ENCODE results near the gene RTN4.

RTN4 gene

GRCh38 chr2:54946220-54946805 lies 103.9 kb downstream of the RTN4 start:
- DNase-seq: no peak

DNA sequence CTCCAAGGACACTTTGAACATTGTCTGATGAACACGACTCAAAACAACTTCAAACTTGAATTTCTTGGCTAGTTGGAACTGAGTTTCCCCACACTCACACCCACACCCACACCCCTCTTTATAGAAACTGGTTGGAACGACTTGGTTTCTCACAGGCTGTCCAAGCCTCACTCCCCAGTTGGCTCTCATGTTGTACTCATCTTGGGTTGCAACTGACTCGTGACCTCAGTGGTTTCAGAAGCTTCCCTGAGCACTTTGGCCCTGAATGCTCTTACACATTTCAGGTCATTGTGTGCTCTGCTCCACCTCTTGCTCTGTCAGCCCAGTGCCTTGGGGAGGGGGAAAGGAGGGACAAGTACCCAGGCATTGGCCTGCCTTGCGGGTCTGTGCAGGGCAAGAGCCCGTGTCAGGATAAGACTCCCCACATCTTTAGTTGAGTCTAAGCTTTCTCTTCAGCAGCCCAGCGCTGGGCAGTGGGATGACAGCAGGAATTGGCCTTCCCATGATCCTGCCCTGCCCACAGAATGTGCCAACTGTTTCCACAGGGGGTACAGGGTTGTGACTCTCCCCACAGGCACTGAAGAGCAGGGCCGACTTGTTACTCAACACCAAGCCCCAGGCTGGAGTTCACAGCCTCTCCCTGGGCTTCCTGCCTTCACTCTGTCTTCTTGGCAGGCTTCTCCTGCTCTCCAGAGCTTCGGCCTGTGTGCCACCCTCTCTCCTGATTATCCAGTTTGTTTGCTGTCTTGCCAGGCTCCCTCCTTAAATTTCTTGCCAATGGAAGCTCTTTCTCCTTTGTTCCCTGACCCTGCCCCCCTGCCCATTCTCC lies 104.6 kb downstream of the RTN4 start:
- DNase-seq: no peak

GRCh38 chr2:54944724-54945326 lies 105.4 kb downstream of the RTN4 start:
- DNase-seq: no peak

DNA sequence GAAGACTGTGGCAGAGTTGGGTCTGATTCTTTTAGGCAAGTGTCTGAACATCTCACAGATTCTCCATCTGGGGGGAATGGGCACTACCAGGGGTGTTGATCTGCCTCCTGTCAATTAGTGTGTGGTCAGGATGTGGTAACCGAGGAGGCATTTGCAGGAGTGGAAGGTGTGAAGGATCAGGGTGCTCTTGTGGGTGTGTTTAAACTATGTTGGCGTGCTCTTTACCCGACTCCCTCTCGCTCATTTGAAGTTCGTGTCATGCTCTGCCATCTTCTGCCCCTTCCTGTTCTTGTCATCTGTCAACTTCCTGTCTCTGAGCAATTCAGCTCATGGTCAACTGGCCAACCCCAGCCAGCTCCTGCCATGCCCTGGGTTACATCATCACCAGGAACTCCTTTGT lies 107.9 kb downstream of the RTN4 start:
- no peak for DNase-seq

DNA sequence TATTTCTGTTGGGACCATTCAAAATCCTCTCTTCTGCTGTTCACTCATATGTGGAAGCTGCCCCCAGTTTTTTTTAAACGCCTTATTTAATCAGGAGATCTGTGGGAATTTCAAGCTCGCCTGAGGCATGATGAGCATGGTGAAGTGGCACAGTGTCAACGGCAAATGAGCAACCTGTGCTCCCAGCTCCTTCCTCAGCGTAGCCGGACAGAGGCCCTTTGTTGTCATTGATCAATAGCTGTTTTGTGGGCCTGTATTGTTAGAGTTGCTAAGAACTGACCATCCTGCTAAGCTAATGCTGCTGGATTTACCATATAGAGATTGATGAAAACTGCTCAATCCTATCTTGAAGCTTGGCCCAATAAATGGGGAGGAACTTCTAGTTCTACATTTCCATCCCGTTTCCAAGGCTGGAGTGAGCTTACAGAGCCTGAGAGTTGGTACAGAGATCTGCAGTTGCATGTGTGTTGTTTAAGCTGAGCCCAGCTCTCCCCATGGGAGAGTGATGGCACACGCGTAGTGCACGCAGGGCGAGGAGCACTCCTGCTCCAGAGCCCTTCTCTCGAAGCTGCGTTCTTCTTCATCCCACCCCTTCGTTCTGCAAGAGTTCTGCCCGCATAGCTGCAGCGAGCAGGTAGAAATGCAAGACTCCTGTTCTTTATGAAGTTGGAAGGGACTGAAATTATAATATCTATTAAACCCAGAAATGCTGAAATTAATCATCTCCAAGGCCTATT lies 108.8 kb downstream of the RTN4 start:
- DNase-seq: no peak

- no peak for DNase-seq
Measured at GRCh38 chr2:54940723-54941122, 109.5 kb downstream of the RTN4 start.

GRCh38 chr2:54939446-54940118 lies 110.7 kb downstream of the RTN4 start:
- DNase-seq: no peak

DNA sequence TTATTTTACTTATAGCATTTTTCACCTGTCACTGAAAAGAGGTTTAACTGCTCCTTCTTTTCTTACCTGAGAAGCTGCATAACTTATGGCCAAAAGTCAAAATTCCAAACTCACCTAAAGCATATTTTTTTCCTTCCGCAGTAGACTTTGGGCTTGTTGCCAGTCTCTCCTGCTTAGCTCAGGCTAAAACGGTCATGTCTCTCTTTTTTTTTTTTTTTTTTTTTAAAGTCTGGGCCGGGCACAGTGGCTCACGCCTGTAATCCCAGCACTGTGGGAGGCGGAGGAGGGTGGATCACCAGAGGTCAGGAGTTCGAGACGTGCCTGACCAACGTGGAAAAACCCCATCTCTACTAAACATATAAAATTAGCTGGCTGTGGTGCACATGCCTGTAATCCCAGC lies 113.5 kb downstream of the RTN4 start:
- no peak for DNase-seq

- DNase-seq: no peak
Measured at GRCh38 chr2:54935389-54935788, 114.9 kb downstream of the RTN4 start.

DNA sequence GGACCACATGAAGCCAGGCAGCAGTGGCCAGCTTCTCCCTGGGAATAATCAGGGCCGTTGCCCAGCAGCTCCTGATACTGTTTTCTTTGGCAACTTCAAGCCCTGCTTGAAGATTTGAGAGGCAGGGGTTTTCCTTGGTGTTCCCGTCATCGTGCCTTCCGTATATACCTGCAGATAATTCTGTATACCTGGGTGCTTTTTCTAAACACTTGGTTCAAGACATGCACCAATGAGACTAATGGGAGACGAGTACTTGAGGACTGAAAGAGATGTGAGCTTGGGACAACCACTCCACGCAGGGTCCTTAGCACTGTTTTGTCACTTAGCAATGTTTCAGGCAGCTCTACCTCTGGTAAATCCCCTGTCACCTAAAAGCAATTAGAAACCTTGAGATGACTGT lies 118.8 kb downstream of the RTN4 start:
- no peak for DNase-seq

- no peak for DNase-seq
Measured at GRCh38 chr2:54928719-54929118, 121.5 kb downstream of the RTN4 start.

DNA sequence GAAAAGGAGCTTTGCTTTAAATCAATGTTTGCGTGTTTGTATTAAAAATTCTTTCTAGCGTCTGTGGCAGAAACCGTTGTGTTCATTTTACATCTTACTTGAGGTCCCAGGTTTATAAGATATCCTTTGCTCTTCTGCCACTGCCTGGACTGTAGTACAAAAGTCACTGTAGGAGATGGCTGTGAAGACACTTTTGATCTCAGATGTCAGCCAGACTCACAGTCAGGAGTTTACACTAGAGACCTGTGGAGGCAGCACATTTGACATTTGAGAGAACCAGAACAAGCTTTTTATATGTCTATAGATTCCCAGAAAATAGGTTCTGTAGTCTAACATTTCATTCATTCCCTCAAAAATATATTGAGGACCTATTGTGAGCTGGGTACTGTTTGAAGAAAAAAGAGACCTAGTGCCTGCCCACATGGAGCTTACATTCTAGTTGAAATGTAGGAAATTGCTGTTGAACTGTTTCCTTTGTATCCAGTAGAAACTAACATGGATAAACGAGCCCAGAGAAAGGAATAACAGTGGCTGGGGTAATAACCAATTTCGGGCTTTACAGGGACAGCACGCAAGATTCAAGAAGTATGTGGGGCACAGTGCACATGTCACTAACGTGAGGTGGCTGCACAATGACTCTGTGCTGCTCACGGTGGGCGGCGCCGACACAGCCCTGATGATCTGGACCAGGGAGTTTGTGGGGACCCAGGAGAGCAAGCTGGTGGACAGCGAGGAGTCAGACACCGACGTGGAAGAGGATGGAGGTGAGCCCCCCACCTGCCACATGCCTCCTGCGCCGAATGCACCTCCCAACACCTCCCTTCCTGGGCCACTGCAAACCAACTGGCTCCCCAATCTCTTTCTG lies 122.3 kb downstream of the RTN4 start:
- no peak for DNase-seq

DNA sequence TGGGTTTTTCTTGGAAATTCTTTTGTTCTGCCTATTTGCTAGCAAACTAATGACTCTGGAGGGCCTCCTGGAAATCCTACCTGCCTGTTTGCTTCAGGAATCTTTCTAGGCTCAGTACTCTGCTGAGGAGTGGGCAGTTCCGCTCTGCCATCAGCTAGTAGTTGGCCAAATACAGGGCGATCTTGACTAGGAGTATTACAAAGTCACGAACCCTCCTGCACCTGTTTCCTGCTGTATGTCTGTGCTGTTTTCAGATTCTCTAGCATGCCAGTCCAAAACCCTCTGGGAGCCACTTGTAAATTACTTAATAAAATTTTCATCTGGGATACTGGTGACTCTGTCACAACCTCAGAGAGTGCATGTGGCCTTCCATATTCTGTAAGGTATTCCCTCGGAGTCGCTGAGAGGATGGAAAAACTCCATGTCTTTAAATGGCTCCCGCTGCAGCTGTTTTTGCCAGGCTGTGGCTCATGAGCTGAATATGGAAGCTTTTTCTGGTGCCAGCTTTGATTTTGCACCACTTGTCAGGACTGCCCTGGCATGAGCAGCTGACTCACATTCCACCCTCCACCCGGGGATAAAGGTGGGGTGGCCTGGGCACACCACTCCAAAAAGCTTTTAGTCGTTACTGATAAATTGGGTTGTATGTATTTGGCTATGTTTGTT lies 123.0 kb downstream of the RTN4 start:
- no peak for DNase-seq

DNA sequence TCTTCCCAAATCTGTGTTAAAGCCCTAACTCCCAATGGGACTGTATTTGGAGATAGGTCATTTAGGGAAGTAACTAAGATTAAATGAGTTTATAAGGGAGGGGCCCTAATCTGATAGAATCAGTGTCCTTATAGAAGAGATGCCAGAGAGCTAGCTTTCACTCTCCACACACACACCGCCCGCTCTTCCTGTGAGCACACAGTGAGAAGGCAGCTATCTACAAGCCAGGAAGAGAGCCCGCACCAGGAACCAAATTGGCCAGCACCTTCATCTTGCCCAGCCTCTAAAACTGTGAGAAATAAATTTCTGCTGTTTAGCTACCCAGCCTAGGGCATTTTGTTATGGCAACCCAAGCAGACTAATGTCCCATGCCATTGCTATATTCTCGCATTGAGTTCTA lies 125.2 kb downstream of the RTN4 start:
- no peak for DNase-seq

GRCh38 chr2:54924121-54924520 lies 126.1 kb downstream of the RTN4 start:
- no peak for DNase-seq

All from islet precursor cell (in vitro differentiated cells).